Left forelimb (tissue), 1 donor: ENCODE data around the gene C16orf78.

ENCODE experiments used
- DNase-seq: peaks from one replicate; pipeline ENCODE4 v3.0.0-alpha.2; 2018; ENCODE audit warnings: low spot score

Gene C16orf78

DNA sequence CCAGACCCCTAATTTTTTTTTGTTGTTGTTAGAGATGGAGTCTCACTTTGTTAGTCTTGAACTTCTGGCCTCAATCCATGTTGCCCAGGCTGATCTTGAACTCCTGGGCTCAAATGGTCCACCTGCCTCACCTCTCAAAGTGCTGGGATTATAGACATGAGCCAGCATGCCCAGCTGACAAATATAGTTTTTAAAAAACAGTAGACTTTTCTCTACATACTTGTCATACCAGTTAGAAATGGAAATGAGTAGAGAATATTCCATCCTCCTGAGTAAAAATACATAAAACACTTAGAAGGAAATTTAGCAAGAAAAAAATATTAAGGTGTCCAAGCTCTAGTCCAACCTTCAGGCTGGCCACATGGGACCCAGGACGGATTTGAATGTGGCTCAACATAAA is 21.4 kb downstream of the C16orf78 start:
- DNase-seq = no peak

- no peak for DNase-seq
Measured at GRCh38 chr16:49396206-49396720, 22.7 kb downstream of the C16orf78 start.

GRCh38 chr16:49398761-49399160 is 25.2 kb downstream of the C16orf78 start:
- no peak for DNase-seq

- no peak for DNase-seq
Measured at GRCh38 chr16:49399594-49400364, 26.2 kb downstream of the C16orf78 start.

DNA sequence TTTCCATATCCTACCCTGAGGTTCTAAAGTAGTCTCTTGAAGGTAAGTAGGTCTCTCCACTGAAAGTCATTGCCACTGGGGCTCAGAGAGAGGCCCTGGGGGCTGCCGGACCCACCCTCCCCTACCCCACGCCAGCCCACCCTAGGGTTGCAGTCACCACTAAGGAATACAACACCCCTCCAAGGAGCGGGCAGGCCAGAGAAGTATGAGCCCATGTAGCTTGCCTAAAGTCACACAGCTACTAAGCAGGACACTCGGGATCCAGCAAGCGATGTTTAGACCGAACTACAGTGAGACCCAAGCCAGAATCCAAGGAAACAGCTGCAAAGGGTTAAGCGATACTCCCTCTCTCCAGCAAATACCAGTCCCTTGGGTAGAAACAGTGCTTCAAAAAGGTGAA is 27.0 kb downstream of the C16orf78 start:
- DNase-seq = no peak

DNA sequence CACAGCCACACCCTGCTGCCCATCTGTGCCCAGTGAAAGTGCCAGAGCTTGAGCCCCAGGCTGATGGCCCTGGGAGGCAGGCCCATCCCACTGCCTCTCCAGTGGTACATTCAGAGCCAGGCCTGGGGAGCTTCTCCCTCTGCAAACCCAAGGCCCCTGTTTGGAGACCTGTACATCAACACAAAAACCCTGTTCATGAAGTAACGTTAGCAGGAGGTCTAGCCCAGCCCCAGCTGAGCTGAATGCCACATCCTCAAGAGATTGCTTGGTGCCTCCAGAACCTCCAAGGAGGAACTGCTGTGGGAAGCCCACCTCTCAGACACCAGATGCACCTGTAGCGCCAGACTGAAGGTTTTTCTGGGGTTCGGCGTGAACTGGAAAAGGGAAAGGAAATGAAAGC is 31.5 kb downstream of the C16orf78 start:
- DNase-seq = no peak

- no peak for DNase-seq
Measured at GRCh38 chr16:49405530-49405929, 31.9 kb downstream of the C16orf78 start.

DNA sequence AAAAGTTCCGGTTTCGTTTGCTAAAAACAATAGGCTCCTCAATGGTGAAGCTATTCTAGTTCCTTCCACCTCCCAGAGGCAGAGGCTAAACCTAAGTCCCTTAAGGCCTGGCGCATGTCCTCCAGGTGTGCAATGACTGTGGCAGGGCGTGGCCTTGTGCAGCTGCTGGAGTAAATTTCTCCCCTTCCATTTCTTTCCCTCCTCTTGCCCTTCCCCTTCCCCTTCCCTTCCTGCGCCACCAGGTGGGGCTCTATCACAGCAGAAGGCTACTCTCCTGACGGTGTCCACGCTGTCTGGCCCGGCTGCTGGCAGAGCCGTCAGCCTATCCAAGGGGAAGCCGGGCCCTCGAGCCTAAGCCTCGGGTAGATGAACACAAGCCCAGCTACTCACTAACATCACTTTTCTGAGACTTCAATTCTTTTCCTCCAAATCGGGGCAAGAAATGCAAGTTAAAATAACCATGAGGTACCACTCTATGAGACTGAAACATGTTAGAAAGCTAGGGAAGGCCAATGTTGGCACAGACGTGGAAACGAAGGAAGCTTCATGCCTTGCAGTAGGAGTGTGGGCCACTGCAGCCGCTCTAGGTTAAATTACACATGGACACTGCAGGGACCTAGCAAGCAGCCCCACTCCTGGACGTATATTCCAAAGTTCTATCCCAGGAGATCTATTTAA is 34.4 kb downstream of the C16orf78 start:
- DNase-seq = peak; percentile 88

DNA sequence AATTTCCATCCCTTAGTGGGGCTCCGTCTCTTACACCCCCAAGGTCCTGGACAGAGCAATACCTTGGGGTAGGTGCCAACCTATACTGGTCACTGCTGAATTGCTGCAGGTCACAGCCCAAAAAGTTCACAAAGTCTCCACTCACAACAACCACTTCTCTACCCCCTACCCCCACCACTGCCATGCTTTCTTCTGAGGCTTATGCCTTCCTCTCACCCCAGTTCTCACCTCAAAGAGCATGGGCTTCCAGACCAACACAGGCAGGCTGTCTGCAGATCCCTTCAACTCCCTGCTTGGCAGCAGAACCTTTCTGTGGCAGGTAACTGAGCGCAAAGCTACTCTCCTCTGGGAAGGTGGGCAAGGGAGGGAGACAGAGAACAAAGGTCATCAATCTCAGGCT is 35.5 kb downstream of the C16orf78 start:
- DNase-seq = no peak

DNA sequence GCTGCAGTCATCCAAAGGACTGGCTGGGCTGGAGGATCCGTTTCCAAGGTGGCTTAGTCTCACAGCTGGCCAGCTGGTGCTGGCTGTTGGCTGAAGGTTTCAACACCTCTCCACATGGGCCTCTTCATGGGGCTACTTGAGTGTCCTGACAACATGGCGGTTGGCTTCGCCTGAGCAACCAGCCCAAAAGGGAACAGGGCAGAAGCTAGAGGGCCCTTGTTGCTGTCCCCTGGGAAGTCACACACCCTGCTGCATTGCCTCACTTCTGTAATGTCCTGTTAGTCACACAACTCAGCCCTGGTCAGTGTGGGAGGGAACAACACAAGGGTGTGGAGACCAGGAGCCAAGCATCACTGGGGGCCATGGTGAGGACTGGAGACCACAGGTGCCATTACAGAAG is 36.6 kb downstream of the C16orf78 start:
- DNase-seq = no peak

- no peak for DNase-seq
Measured at GRCh38 chr16:49411121-49411970, 37.7 kb downstream of the C16orf78 start.

GRCh38 chr16:49414671-49415070 is 41.1 kb downstream of the C16orf78 start:
- DNase-seq = no peak

- no peak for DNase-seq
Measured at GRCh38 chr16:49415083-49415482, 41.5 kb downstream of the C16orf78 start.

DNA sequence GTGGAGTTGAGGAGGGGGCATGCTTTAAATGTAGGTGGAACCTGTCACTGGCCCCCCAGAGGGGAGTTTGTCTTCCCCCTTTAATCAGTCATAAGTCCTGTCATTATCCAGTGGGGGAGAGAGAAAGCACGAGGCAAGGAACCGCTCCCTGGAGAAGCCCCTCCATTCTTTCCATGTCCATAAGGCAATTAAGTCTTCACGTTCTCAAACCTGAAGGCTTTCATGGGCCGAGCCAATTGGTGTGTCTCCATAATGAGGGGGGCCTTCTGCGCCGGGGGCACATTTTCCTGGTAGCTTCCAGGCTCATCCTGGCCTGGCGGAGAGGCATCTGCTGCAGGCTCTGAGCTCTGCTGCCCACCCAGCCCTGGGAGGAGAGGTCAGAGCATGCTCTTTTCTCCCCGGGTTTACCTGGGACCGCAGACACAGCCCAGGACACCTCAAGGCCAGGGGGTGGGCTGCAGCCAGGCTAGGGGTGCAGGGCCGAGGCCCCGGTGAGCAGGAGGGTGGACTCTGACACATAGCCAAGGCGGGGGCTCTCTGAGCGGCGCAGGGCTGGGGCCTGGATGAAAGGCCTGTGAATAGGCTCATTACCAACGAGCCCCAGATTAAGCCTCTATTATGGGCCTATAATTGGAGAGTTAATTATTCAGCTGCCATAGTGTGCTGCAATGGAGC is 42.5 kb downstream of the C16orf78 start:
- no peak for DNase-seq

- no peak for DNase-seq
Measured at GRCh38 chr16:49417354-49417753, 43.8 kb downstream of the C16orf78 start.

DNA sequence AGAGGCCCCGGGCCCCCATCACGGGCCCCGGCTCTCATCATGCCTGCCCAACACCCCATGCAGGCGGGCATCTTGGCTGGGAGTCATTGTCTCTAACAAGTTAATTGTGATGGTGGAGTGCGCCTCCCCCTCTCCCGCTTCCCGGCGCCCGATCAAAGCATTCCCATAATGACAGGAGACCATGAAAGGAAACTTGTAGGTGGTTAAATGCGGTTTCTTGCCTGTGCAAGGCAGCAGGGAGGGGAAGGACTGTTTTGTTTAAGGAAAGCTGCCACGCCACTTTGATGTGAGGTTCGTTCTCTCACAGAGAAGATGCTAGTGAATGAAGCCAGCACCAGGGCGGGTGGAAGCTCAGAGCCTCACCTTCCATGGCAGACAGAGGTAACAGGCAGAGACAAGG is 45.4 kb downstream of the C16orf78 start:
- no peak for DNase-seq

GRCh38 chr16:49419862-49420261 is 46.3 kb downstream of the C16orf78 start:
- DNase-seq = no peak

DNA sequence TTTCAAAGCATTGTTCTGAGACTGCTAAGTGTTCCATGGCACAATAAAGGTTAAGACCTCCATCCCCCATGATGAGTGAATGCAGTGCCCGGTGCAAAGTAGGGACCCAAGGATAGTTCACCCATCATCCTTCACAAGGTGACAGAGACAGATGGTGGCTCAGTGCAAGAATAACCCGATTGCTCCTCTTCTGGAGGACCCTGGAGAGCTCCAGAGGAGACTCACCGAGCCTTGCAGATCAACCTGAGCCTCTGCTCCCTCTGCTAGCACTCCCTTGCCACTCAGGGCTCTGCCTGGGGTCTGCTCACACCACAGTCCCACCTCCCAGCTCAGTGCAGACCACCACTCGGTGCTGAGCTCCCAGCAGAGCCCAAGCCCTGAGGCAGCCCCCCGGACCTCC is 49.3 kb downstream of the C16orf78 start:
- no peak for DNase-seq

- no peak for DNase-seq
Measured at GRCh38 chr16:49424961-49425360, 51.4 kb downstream of the C16orf78 start.

GRCh38 chr16:49427771-49428170 is 54.2 kb downstream of the C16orf78 start:
- DNase-seq = no peak

DNA sequence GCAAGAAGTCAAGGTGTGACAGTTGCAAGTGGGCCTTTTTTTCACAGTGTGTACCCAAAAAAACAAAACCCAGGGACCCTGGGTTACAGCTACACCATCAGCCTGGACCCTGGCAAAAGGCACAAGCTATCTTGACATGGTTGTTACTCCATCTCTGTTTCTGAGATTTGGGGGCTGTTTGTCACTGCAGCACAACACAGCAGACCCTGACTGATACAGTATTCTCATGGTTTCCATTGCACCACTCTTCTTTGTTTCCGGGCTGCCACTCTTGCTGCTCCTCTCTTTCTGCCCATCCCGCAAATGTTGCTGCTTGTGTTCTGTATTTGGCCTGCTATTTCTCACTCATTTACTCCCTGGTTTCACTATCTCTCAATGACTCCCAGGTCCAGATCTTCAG is 55.2 kb downstream of the C16orf78 start:
- no peak for DNase-seq

- DNase-seq = no peak
Measured at GRCh38 chr16:49431040-49431439, 57.4 kb downstream of the C16orf78 start.
